MM.1S (cell line): ENCODE measurements around the gene NCDN.

ENCODE experiments used
- DNase-seq: peaks from one replicate; pipeline ENCODE4 v3.0.0-alpha.2; 2015
- H2AFZ ChIP-seq: fragments of 300-600 bp; sonication (generic); 2 replicates; pipeline ENCODE4 v1.6.0; 2016; ENCODE audit warnings: antibody characterized with exemption, low read length
- H3F3A ChIP-seq: fragments of 300-600 bp; sonication (generic); 2 replicates; pipeline ENCODE4 v1.6.1; 2016; ENCODE audit warnings: mild to moderate bottlenecking, antibody characterized with exemption, low read length, moderate library complexity, mixed read lengths; ENCODE audit not compliant: insufficient read depth
- H3K27ac ChIP-seq: fragments of 300-600 bp; sonication (generic); 2 replicates; pipeline ENCODE4 v1.5.1; 2016; ENCODE audit warnings: mild to moderate bottlenecking, low read length
- H3K27me3 ChIP-seq: fragments of 300-600 bp; sonication (generic); replicated peaks from 2 replicates; pipeline ENCODE4 v1.6.0; 2016; ENCODE audit warnings: low read length; ENCODE audit not compliant: insufficient read depth
- H3K36me3 ChIP-seq: fragments of 300-600 bp; sonication (generic); replicated peaks from 2 replicates; pipeline ENCODE4 v1.6.1; 2016; ENCODE audit warnings: mild to moderate bottlenecking, low read length, mixed read lengths; ENCODE audit not compliant: insufficient read depth
- H3K4me1 ChIP-seq: fragments of 300-600 bp; sonication (generic); 2 replicates; pipeline ENCODE4 v1.6.1; 2016; ENCODE audit warnings: low read length, mixed read lengths
- H3K4me2 ChIP-seq: fragments of 300-600 bp; sonication (generic); 2 replicates; pipeline ENCODE4 v1.6.0; 2016; ENCODE audit warnings: low read depth, low read length
- H3K4me3 ChIP-seq: fragments of 300-600 bp; sonication (generic); 2 replicates; pipeline ENCODE4 v1.5.1; 2016; ENCODE audit warnings: low read length, mixed read lengths
- H3K79me2 ChIP-seq: fragments of 300-600 bp; sonication (generic); 2 replicates; pipeline ENCODE4 v1.6.1; 2016; ENCODE audit warnings: mixed run types, low read length, mixed read lengths
- H3K9ac ChIP-seq: fragments of 300-600 bp; sonication (generic); 2 replicates; pipeline ENCODE4 v1.6.1; 2016; ENCODE audit warnings: low read length, mixed read lengths
- H3K9me2 ChIP-seq: fragments of 300-600 bp; sonication (generic); replicated peaks from 2 replicates; pipeline ENCODE4 v1.6.1; 2016; ENCODE audit warnings: mild to moderate bottlenecking, low read length, mixed read lengths; ENCODE audit not compliant: insufficient read depth
- H3K9me3 ChIP-seq: fragments of 300-600 bp; sonication (generic); replicated peaks from 2 replicates; pipeline ENCODE4 v1.6.1; 2016; ENCODE audit warnings: mild to moderate bottlenecking, low read length, mixed read lengths; ENCODE audit not compliant: insufficient read depth
- H4K20me1 ChIP-seq: fragments of 300-600 bp; sonication (generic); 2 replicates; pipeline ENCODE4 v1.6.1; 2016; ENCODE audit warnings: mild to moderate bottlenecking, low read length, moderate library complexity, mixed read lengths; ENCODE audit not compliant: insufficient read depth
- EZH2 ChIP-seq: fragments of 300-600 bp; sonication (generic); optimal IDR thresholded peaks from 2 replicates; pipeline ENCODE3; 2017; ENCODE audit warnings: low read depth, mild to moderate bottlenecking, antibody characterized with exemption, low read length, mixed read lengths
- EZH2phosphoT487 ChIP-seq: fragments of 300-600 bp; sonication (generic); IDR thresholded peaks from 2 replicates; pipeline ENCODE4 v1.6.1; 2018; ENCODE audit warnings: antibody characterized with exemption, low read length
- TF ChIP-seq, protein P1 (sequence below): fragments of 300-600 bp; sonication (generic); IDR thresholded peaks from 2 replicates; pipeline ENCODE4 v1.5.1; 2016; ENCODE audit warnings: antibody characterized with exemption, low read length, mixed read lengths

Gene NCDN

GRCh38 chr1:35555601-35556477 lies 1.8 kb upstream of the NCDN start:
- Histone ChIP-seq H2AFZ (no peak overlapping the region), H3K36me3 (no peaks in the 10 kb centered on the region), H3F3A (peaks cover 5% of the 10 kb centered on the region; the same call in 1 of the 2 replicates), H4K20me1 (no peaks in the 10 kb centered on the region), H3K4me1 (peaks cover 11% of the 10 kb centered on the region), H3K27ac (no peak overlapping the region; the same call in 1 of the 2 replicates), H3K4me3 (peak overlapping the region; percentile 85), H3K9me2 (no peaks in the 10 kb centered on the region), H3K9me3 (no peaks in the 10 kb centered on the region), H3K79me2 (peaks cover 43% of the 10 kb centered on the region), H3K4me2 (peak overlapping the region; percentile 88), H3K9ac (peak overlapping the region; percentile 87; the same call in 1 of the 2 replicates), H3K27me3 (no peaks in the 10 kb centered on the region)
- no peak for DNase-seq
- no peak for TF ChIP-seq EZH2
- no peak for TF ChIP-seq EZH2phosphoT487
- TF ChIP-seq, protein P1, sequence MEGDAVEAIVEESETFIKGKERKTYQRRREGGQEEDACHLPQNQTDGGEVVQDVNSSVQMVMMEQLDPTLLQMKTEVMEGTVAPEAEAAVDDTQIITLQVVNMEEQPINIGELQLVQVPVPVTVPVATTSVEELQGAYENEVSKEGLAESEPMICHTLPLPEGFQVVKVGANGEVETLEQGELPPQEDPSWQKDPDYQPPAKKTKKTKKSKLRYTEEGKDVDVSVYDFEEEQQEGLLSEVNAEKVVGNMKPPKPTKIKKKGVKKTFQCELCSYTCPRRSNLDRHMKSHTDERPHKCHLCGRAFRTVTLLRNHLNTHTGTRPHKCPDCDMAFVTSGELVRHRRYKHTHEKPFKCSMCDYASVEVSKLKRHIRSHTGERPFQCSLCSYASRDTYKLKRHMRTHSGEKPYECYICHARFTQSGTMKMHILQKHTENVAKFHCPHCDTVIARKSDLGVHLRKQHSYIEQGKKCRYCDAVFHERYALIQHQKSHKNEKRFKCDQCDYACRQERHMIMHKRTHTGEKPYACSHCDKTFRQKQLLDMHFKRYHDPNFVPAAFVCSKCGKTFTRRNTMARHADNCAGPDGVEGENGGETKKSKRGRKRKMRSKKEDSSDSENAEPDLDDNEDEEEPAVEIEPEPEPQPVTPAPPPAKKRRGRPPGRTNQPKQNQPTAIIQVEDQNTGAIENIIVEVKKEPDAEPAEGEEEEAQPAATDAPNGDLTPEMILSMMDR, result no peak

DNA sequence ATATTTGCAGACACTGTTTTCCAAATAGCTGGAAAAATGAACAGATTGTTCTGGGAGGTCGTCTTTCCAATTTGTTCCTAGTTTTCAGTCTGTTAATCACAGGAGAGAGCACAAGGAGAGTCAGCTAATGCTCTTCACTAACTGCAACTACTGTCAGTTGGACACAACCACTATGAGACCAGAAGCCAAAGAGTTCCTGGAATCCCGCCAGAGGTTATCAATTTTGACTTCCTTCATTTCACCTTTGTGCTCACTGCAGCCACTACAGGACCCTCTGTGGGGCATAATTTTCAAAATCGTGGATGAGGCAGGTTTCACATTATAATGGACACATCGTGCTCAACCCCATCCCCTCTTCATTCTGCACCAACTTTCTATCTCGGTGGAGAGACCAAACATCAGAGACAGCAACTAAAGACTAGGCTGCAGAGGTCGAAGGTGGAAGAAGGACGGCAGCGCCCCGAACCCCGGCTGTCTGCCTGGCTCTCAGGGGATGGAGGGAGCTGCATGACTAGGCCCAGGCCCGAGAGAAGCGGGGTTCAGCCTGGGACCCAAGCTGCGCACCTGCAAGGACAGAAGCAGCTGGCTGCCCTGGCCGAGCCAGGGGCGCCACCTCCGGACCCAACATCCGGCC lies 998 bp upstream of the NCDN start:
- peaks cover 5% of the 10 kb centered on the region; the same call in 1 of the 2 replicates for H3F3A ChIP-seq
- H3K4me3 ChIP-seq, result peak overlapping the region; percentile 85
- H3K79me2 ChIP-seq, result peaks cover 43% of the 10 kb centered on the region
- peak overlapping the region; percentile 87 for H3K9ac ChIP-seq
- peak overlapping the region; percentile 88; the same call in 1 of the 2 replicates for H3K27ac ChIP-seq
- H4K20me1 ChIP-seq, result no peaks in the 10 kb centered on the region
- H3K36me3 ChIP-seq, result no peaks in the 10 kb centered on the region
- H3K9me2 ChIP-seq, result no peaks in the 10 kb centered on the region
- H3K4me2 ChIP-seq, result peak overlapping the region; percentile 88
- TF ChIP-seq EZH2 (no peak), EZH2phosphoT487 (no peak)
- H3K27me3 ChIP-seq, result no peaks in the 10 kb centered on the region
- H3K4me1 ChIP-seq, result peaks cover 11% of the 10 kb centered on the region
- no peaks in the 10 kb centered on the region for H3K9me3 ChIP-seq
- H2AFZ ChIP-seq, result peak overlapping the region; percentile 86
- peak; percentile 48 for DNase-seq

- Histone ChIP-seq H3K4me2 (peak within 1 kb of the TSS; percentile 88), H3K79me2 (peaks cover 39% of the 10 kb centered on the region), H3K36me3 (no peaks in the 10 kb centered on the region), H3K4me3 (peak within 1 kb of the TSS; percentile 85), H3F3A (peaks cover 5% of the 10 kb centered on the region; the same call in 1 of the 2 replicates), H3K9ac (peak within 1 kb of the TSS; percentile 87), H3K9me3 (no peaks in the 10 kb centered on the region), H3K9me2 (no peaks in the 10 kb centered on the region), H3K27ac (peak within 1 kb of the TSS; percentile 88; the same call in 1 of the 2 replicates), H3K4me1 (peaks cover 11% of the 10 kb centered on the region), H4K20me1 (no peaks in the 10 kb centered on the region), H2AFZ (peak within 1 kb of the TSS; percentile 86), H3K27me3 (no peaks in the 10 kb centered on the region)
- DNase-seq, result peak; percentile 80
- no peak for TF ChIP-seq EZH2
These were observed 435 bp upstream of the NCDN start, which contains the start of gene KIAA0319L for GRCh38 chr1:35557118-35557610. KIAA0319L (minus strand) TSS chr1:35557403; CDS start chr1:35554491, 2,912 bp downstream.
